PC-3 (cell line): ENCODE measurements around the gene CDK14.

Experiments
- EZH2phosphoT487 ChIP-seq: fragments of 300-600 bp; sonication (generic); IDR thresholded peaks from 2 replicates; pipeline ENCODE4 v1.6.1; 2018; ENCODE audit warnings: mild to moderate bottlenecking, antibody characterized with exemption, low read length, borderline replicate concordance
- TF ChIP-seq, protein P1 (sequence below): fragments of 300-600 bp; sonication (generic); conservative IDR thresholded peaks from 2 replicates; pipeline ENCODE4 v1.5.1; 2017; ENCODE audit warnings: antibody characterized with exemption, low read depth, mild to moderate bottlenecking, low read length

DNA sequence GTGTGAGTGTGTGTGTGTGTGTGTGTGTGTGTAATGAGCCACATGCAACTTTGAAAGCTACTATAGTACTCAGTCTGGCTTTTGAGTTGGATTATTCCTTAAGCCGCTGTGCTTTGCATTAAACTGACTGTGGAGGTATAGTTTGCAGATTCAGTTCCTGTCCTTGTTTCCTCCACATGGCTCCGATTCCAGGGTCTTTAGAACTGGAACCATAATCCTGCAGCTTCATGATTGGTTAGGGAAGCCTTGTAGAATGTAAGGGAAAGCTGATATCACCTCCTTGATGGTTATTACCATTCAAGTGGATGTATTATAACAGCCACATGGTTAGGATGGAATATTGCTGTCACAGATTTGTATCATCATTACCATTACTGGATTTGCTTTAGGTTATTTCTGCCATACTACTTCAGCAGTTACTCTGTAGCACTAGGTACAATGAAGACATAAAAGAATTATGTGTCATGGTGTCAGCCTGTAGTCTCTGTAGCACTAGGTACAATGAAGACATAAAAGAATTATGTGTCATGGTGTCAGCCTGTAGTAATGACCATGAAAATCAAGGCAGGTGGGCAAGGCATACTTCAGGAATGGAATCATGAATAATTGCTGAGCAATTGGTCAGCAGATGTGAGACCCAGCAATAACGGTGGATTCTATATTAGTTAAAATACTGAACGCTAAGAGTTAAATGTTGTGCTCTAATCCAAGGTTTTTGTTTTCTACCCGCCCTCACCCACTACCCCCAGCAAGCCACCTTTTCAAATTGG, 393.1 kb downstream of the CDK14 start:
- TF ChIP-seq, protein P1, sequence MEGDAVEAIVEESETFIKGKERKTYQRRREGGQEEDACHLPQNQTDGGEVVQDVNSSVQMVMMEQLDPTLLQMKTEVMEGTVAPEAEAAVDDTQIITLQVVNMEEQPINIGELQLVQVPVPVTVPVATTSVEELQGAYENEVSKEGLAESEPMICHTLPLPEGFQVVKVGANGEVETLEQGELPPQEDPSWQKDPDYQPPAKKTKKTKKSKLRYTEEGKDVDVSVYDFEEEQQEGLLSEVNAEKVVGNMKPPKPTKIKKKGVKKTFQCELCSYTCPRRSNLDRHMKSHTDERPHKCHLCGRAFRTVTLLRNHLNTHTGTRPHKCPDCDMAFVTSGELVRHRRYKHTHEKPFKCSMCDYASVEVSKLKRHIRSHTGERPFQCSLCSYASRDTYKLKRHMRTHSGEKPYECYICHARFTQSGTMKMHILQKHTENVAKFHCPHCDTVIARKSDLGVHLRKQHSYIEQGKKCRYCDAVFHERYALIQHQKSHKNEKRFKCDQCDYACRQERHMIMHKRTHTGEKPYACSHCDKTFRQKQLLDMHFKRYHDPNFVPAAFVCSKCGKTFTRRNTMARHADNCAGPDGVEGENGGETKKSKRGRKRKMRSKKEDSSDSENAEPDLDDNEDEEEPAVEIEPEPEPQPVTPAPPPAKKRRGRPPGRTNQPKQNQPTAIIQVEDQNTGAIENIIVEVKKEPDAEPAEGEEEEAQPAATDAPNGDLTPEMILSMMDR: no peak
- no peak for TF ChIP-seq EZH2phosphoT487
